ENCODE data around the gene SEPTIN1. TPM values are rescaled to one million over a fixed set of nuclear protein-coding genes. Genes with fewer than 3 reads are reported as not detected.

The SEPTIN1 gene
- total RNA-seq, 1 experiment from 2014 or later, result 1.4 TPM

- no peak overlapping the region for H4K91ac ChIP-seq (ENCODE audit: insufficient read length, low read depth, low read length)
- H2BK5ac ChIP-seq (ENCODE audit: insufficient read length, low read length), result no peak overlapping the region
- no peak overlapping the region for H4K8ac ChIP-seq (replicated peaks; ENCODE audit: insufficient read length, low read depth, low read length)
- no peak overlapping the region for H3K56ac ChIP-seq (ENCODE audit: insufficient read length, low read depth, low read length)
- H3K27ac ChIP-seq (ENCODE audit: insufficient read length, low read depth, low read length), result no peak overlapping the region
- H3K27ac Mint-ChIP-seq, result no peak overlapping the region
- H3K79me2 ChIP-seq (ENCODE audit: insufficient read depth, low read length), result peaks cover 3% of the 10 kb centered on the region; the same call in 1 of the 2 replicates
- H3K27me3 ChIP-seq (ENCODE audit: insufficient read depth, low read length), result no peaks in the 10 kb centered on the region
- no CpG with 5 or more reads among the region's 11 CpGs for WGBS (ENCODE audit: extremely low coverage, insufficient read length, low lambda C conversion rate)
- no peak overlapping the region for H3K18ac ChIP-seq (ENCODE audit: insufficient read length, low read depth, low read length)
- DNase-seq, result no peak
- H3K27me3 Mint-ChIP-seq (ENCODE audit: low read depth), result no peaks in the 10 kb centered on the region; the same call in 1 of the 2 replicates
- peaks cover 8% of the 10 kb centered on the region for H3K79me1 ChIP-seq (ENCODE audit: insufficient read depth, low read depth, low read length, poor library complexity, severe bottlenecking)
- H3K36me3 Mint-ChIP-seq (ENCODE audit: insufficient read depth in 1 of 3, low read depth in 3 of 3), result peaks cover 25 to 56% (median 49%) of the 10 kb centered on the region in 3 experiments; a peak in 6 of 7 replicates
- no peak overlapping the region for H3K4me2 ChIP-seq (ENCODE audit: insufficient read depth, insufficient read length, low read length)
- H2AFZ ChIP-seq (ENCODE audit: low read length), result no peak overlapping the region
- H3K9me3 ChIP-seq (ENCODE audit: control insufficient read depth, low read depth, low read length), result no peaks in the 10 kb centered on the region
- no peak for TF ChIP-seq CTCF (conservative IDR thresholded peaks at IDR 0.05)
- H3K14ac ChIP-seq (ENCODE audit: insufficient read depth, low read length), result no peak overlapping the region
- H2BK15ac ChIP-seq (ENCODE audit: low read depth, low read length), result no peak overlapping the region
- no peak overlapping the region for H2BK12ac ChIP-seq (ENCODE audit: insufficient read length, low read depth, low read length)
- no peak overlapping the region for H2AK5ac ChIP-seq (ENCODE audit: insufficient read length, low read length)
- no peaks in the 10 kb centered on the region for H3K4me1 ChIP-seq (ENCODE audit: insufficient read depth, low read length)
- H2BK20ac ChIP-seq (ENCODE audit: low read depth, low read length, poor library complexity, severe bottlenecking), result no peak overlapping the region
- H4K5ac ChIP-seq (ENCODE audit: insufficient read length, low read depth, low read length), result no peak overlapping the region
- H3K23me2 ChIP-seq (ENCODE audit: insufficient read length, low read depth, low read length, poor library complexity, severe bottlenecking), result peaks cover 13% of the 10 kb centered on the region
- peak overlapping the region in 1 of 2 experiments; percentile 51; a peak in 1 of 5 replicates for H3K4me3 Mint-ChIP-seq
- H2BK120ac ChIP-seq (ENCODE audit: low read depth, low read length, poor library complexity, severe bottlenecking), result no peak overlapping the region
- H3T11ph ChIP-seq (ENCODE audit: low read length), result no peak overlapping the region
- H3K9me3 Mint-ChIP-seq, result no peaks in the 10 kb centered on the region
- peaks cover 14 to 17% of the 10 kb centered on the region in 2 experiments for H3K4me1 Mint-ChIP-seq
- H3K23ac ChIP-seq (ENCODE audit: insufficient read length, low read depth, low read length), result no peak overlapping the region
- no peak overlapping the region for H3K4ac ChIP-seq (ENCODE audit: low read depth, low read length)
- H4K20me1 ChIP-seq (ENCODE audit: control insufficient read depth, insufficient read depth, insufficient read length), result no peaks in the 10 kb centered on the region
- H3K9ac ChIP-seq (ENCODE audit: extremely low read depth, insufficient read length, low read length), result no peak overlapping the region
Measured at GRCh38 chr16:30351586-30352419, 30.6 kb downstream of the SEPTIN1 start.
